GM06990 (cell line): ENCODE measurements around the gene NCK2.

Experiments
- DNase-seq: peaks from one replicate; pipeline ENCODE4 v3.0.0-alpha.2; 2011; ENCODE audit not compliant: insufficient read length; ENCODE audit errors: extremely low read depth
- H3K27me3 ChIP-seq: replicated peaks from 2 replicates; pipeline ENCODE4 v1.6.0; 2011; ENCODE audit warnings: low read length; ENCODE audit not compliant: control insufficient read depth, insufficient read depth
- H3K36me3 ChIP-seq: 2 replicates; pipeline ENCODE4 v1.5.1; 2011; ENCODE audit warnings: low read length; ENCODE audit not compliant: control insufficient read depth, insufficient read depth
- H3K4me3 ChIP-seq: replicated peaks from 2 replicates; pipeline ENCODE4 v1.5.1; 2011; ENCODE audit warnings: low read depth, mild to moderate bottlenecking, control low read depth, low read length
- CTCF ChIP-seq: IDR thresholded peaks from 2 replicates; pipeline ENCODE4 v1.5.1; 2011; ENCODE audit warnings: low read length, control low read depth, mild to moderate bottlenecking, inconsistent platforms; ENCODE audit not compliant: insufficient read depth, poor library complexity, severe bottlenecking

The NCK2 gene

GRCh38 chr2:105721991-105722511 lies 22.7 kb upstream of the NCK2 start:
- no peak for TF ChIP-seq CTCF
- Histone ChIP-seq H3K27me3 (no peaks in the 10 kb centered on the region), H3K4me3 (no peak overlapping the region)

DNA sequence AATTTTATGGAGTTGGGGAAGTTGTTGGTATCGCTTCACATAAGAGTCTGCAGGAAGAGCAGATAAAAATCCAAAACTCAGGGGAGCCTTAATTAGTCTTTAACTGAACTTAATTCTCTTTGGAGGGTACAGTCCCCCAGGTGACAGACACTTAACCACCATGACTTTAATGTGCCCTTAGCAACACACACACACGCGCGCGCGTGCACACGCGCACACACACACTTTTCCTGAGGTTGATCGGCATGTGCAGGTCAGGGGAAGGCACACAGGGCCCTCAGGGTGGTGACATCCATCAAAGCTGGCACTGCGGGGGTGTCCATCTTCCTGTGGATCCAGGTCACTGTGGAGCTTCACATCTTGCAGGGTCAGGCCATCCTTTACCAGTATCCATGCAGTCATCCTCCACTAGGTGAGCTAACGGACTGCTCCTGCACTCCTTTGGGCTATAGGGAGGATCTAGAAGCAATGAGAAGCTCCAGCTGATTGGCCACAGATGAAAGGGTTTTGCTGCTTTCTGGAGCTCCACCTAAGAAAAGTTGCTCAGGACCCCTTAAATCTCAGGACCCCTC lies 21.9 kb upstream of the NCK2 start:
- no peak for TF ChIP-seq CTCF
- no peak for DNase-seq
- H3K36me3 ChIP-seq: no peaks in the 10 kb centered on the region

More at GRCh38 chr2:105721991-105722511, 22.7 kb upstream of the NCK2 start:
- DNase-seq: no peak
- H3K36me3 ChIP-seq: no peaks in the 10 kb centered on the region

DNA sequence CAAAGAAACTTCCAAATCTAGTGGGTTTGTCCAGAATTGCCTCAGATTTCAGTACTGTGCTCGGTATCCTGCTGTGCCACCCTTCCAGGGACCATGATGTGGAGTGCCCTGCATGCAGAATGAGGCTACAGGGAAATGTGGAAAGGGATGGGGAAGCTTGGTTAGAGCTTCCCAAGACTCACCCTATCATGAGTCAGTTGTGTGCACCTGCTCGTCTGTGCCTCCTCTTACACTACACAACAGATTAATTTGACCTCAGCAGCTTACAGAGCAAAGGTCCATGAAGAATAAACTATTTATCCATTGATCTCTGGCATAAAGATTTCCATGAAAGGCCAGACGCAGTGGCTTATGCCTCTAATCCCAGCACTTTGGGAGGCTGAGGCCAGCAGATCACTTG lies 21.3 kb upstream of the NCK2 start:
- no peaks in the 10 kb centered on the region for H3K36me3 ChIP-seq
- no peak overlapping the region for H3K4me3 ChIP-seq
- no peaks in the 10 kb centered on the region for H3K27me3 ChIP-seq
- TF ChIP-seq CTCF: no peak
- no peak for DNase-seq

More for the DNA sequence above, 21.9 kb upstream of the NCK2 start:
- Histone ChIP-seq H3K4me3 (no peak overlapping the region), H3K27me3 (no peaks in the 10 kb centered on the region)

- Histone ChIP-seq H3K4me3 (no peak overlapping the region), H3K36me3 (no peaks in the 10 kb centered on the region), H3K27me3 (no peaks in the 10 kb centered on the region)
- DNase-seq: no peak
- TF ChIP-seq CTCF: no peak
Observed at GRCh38 chr2:105725388-105725787, 19.3 kb upstream of the NCK2 start.

DNA sequence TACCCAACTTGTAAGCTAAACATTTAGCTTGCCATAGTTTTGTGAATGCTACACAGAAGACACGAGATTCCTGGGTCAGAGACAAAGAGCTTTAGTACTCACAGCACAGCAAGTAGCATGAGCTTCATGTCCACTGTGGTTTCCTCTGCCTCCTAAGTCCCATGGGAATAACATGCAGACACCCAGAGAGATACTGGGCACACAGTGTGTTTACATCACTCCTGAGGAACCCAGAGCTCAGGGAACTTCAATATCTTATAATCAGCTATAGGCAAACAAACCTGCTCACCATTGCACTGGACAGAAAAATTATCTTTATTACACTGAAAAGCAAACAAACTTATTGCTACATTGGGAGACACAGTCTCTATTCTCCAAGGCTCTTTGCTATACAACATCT lies 14.5 kb upstream of the NCK2 start:
- DNase-seq: no peak
- TF ChIP-seq CTCF: no peak
- H3K36me3 ChIP-seq: no peaks in the 10 kb centered on the region
- no peaks in the 10 kb centered on the region for H3K27me3 ChIP-seq
- H3K4me3 ChIP-seq: no peak overlapping the region

DNA sequence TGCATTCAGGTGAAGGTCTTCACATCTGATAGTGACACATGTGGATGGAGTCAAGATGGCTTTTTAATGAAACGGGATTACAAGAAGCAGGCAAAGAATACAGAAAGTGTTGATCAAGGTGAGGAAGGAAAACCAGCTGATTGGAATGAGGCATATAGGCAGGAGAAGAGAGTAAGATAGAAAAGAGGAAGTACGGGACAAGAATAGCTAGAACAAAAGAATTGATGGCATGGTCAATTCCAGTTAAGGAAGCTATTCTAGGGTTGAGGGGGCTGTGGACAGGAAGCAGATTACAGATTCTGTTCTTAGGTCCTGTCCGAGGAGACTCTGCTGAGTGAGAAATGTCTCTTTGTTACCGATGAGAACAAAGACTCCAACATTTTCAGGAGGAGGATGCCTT lies 13.2 kb upstream of the NCK2 start:
- Histone ChIP-seq H3K4me3 (no peak overlapping the region), H3K27me3 (no peaks in the 10 kb centered on the region), H3K36me3 (no peaks in the 10 kb centered on the region)
- no peak for TF ChIP-seq CTCF
- DNase-seq: no peak
